Esophagus (tissue), 2 donors: ENCODE data around the gene ZNF732. TPM values are rescaled to one million over a fixed set of nuclear protein-coding genes. Genes with fewer than 3 reads are reported as not detected.

ENCODE experiments used
- H3K27ac ChIP-seq, 2 donors: one replicate each; pipeline ENCODE4 v1.5.1; 2013; ENCODE audit warnings: low read depth in 2 of 2, mild to moderate bottlenecking in 2 of 2, inconsistent platforms in 1 of 2, low read length in 1 of 2, moderate library complexity in 1 of 2
- H3K27me3 ChIP-seq, 2 donors: one replicate each; pipeline ENCODE4 v1.6.1; 2013; ENCODE audit warnings: low read length in 2 of 2, control low read depth in 1 of 2, mild to moderate bottlenecking in 1 of 2; ENCODE audit not compliant: insufficient read depth in 2 of 2, control insufficient read depth in 1 of 2
- H3K36me3 ChIP-seq, 2 donors: one replicate each; pipeline ENCODE4 v1.6.1; 2013; ENCODE audit warnings: low read length in 1 of 2; ENCODE audit not compliant: control insufficient read depth in 2 of 2, insufficient read depth in 2 of 2
- H3K4me1 ChIP-seq, 2 donors: one replicate each; pipeline ENCODE4 v1.6.1; 2013; ENCODE audit warnings: low read length in 1 of 2; ENCODE audit not compliant: control insufficient read depth in 2 of 2, insufficient read depth in 2 of 2
- H3K4me3 ChIP-seq, 2 donors: one replicate each; pipeline ENCODE4 v1.5.1; 2013; ENCODE audit warnings: low read length in 2 of 2, mild to moderate bottlenecking in 2 of 2, low read depth in 1 of 2, moderate library complexity in 1 of 2
- H3K9me3 ChIP-seq, 2 donors: one replicate each; pipeline ENCODE4 v1.6.1; 2013; ENCODE audit warnings: mild to moderate bottlenecking in 2 of 2, low read depth in 1 of 2, low read length in 1 of 2, moderate library complexity in 1 of 2; ENCODE audit not compliant: control insufficient read depth in 2 of 2, insufficient read depth in 1 of 2
- WGBS, 2 donors: extraction: QIAGEN DNeasy Blood & Tissue Kit; methylation state at CpG; one replicate each; pipeline ENCODE4 v1.1.7; 2013; 5-methylcytosine and 5-hydroxymethylcytosine counted together
- polyA plus RNA-seq, 2 donors: library from polyadenylated mRNA; stranded (reverse); fragments of 200-250 nt; gene quantifications; one replicate each; pipeline ENCODE4 v1.2.3, GENCODE V29; 2013
- donor health status: healthy with polysubstance abuse.
- donor health status: Bipolar disorder and iron deficiency.

The ZNF732 gene
- under 1 TPM; 0.21 to 0.45 TPM for polyA plus RNA-seq

DNA sequence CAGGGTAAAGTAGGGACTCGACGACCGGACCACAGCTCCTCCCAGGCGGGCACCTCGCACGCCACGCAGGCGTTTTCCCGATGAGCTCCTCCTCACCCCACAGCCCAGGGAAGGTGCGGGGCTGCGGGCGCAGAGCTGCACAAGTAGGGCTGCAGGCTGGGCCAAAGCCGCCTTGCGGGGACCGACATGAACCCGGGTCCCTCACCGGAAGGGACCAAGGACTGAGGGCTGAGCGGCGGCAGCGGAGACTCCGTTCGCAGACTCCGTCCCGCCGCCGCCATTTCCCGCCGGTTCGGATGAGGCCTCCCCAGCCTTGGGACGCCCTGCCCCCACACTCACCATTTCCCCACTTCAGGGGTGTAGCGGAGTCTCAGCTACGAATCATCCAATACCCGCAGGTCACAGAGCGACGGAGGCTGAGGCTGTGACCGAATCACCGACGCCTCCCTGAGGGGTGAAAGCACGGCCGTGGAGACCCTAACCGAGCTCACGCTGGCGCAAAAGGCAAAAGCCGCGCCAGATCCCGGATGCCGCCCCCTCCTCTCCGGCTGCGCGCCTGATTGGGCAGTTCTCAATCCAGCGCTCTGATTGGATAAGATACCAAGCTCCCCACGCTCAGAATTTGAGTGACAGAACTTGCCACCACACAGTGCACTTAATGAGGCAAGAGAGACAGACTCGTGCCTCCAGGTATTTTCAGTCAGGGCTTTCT, at the start of gene ZNF732:
Gene ZNF732, minus strand, starts transcription at position 506 of the 712 bp plus-strand sequence. Its CDS starts 164 bp downstream, at position 342.
- 7 to 12% methylated on average over 52 to 53 of the region's 53 CpGs for WGBS, 2 donors
- Histone ChIP-seq H3K27ac (peak within 1 kb of the TSS in 1 of 2 donors; percentile 28), H3K9me3 (peaks cover 0 to 11% of the 10 kb centered on the region in 2 donors), H3K4me3 (peak within 1 kb of the TSS; percentile 59 to 71), H3K4me1 (no peaks in the 10 kb centered on the region), H3K27me3 (no peaks in the 10 kb centered on the region), H3K36me3 (no peaks in the 10 kb centered on the region)

DNA sequence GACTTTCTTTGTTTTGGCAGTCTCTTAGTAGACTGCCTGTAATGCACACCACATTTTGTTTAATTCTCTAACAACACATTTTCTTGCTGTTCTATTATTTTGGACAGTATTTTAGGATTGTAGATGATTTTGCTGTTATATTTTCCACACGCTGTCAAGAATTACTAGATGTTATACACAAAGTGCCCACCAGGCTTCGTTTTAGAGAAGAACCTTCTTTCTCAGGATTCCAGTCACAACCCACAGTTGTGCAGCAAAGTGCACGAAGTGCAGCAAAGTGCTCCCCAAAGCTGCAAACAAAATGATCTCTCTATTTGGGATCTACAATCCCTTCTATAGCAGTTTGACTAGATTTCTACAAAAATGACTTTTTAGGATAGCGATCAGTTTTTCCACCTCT, 34.7 kb upstream of the ZNF732 start:
- Histone ChIP-seq H3K36me3 (no peaks in the 10 kb centered on the region), H3K4me1 (peaks cover 0 to 7% of the 10 kb centered on the region in 2 donors), H3K9me3 (no peaks in the 10 kb centered on the region), H3K27ac (no peak overlapping the region), H3K4me3 (no peak overlapping the region), H3K27me3 (no peaks in the 10 kb centered on the region)
- WGBS, 2 donors, result 94 to 99% methylated on average over 4 of the region's 4 CpGs

DNA sequence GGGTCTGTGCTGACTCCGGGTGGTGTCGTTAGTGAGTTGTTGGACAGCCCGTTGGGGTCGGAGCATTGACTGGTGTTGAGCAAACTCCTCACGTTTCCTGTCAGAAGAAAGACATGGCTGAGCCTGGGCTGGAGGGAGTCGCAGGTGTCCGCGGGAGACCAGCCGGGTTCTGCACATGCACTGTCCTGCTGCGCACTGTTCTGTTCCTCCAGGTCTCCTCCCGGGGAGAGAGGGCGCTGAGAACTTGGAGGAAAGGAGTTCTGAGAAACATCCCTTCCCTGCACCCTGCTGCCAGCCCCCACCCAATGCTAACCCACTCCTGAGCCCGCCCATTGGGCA, 33.5 kb upstream of the ZNF732 start:
- no peaks in the 10 kb centered on the region for H3K27me3 ChIP-seq
- H3K27ac ChIP-seq, result no peak overlapping the region
- 38 to 40% methylated on average over 12 to 13 of the region's 13 CpGs for WGBS, 2 donors
- no peaks in the 10 kb centered on the region for H3K9me3 ChIP-seq
- H3K36me3 ChIP-seq, result no peaks in the 10 kb centered on the region
- peak overlapping the region; percentile 83 to 97 for H3K4me3 ChIP-seq
- peaks cover 0 to 7% of the 10 kb centered on the region in 2 donors for H3K4me1 ChIP-seq

DNA sequence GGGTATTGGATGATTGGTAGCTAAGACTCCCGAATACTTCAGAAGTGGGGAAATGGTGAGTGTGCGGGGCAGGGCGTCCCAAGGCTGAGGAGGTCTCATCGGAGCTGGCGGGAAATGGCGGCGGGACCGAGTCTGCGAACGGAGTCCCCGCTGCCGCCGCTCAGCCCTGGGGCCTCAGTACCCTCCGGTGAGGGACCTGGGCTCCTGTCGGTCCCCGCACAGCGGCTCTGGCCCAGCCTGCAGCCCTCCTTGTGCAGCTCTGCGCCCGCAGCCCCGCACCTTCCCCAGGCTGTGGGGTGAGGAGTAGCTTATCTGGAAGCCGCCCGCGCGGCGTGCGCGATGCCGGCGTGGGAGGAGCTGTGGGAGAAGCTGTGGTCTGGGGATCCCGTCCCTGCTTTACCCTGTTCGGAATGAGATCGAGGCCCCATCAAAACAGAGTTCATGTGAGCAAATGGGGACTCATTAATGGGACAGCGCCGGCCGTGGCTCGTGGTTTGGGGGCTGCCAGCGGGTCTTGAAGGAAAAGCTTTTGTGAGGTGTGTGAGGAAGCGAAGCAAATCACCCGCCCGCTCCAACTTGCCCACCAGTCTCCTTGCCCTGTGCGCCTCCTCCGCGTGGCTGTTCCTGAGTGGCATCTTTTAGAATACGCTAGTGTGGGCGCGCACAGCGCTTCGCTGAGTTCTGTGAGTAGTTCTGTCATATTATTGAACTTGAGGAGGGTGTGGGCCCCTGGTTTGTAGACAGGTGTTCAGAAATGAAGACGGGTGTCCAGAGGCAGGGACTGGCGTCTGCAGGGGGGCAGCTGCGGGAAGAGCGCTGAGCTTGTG, 32.9 kb upstream of the ZNF732 start:
- Histone ChIP-seq H3K4me3 (peak overlapping the region; percentile 83 to 97), H3K4me1 (peaks cover 0 to 7% of the 10 kb centered on the region in 2 donors), H3K27ac (peak overlapping the region; percentile 90 to 91), H3K36me3 (no peaks in the 10 kb centered on the region), H3K27me3 (no peaks in the 10 kb centered on the region), H3K9me3 (no peaks in the 10 kb centered on the region)
- WGBS, 2 donors, result 2 to 3% methylated on average over 49 to 52 of the region's 52 CpGs

DNA sequence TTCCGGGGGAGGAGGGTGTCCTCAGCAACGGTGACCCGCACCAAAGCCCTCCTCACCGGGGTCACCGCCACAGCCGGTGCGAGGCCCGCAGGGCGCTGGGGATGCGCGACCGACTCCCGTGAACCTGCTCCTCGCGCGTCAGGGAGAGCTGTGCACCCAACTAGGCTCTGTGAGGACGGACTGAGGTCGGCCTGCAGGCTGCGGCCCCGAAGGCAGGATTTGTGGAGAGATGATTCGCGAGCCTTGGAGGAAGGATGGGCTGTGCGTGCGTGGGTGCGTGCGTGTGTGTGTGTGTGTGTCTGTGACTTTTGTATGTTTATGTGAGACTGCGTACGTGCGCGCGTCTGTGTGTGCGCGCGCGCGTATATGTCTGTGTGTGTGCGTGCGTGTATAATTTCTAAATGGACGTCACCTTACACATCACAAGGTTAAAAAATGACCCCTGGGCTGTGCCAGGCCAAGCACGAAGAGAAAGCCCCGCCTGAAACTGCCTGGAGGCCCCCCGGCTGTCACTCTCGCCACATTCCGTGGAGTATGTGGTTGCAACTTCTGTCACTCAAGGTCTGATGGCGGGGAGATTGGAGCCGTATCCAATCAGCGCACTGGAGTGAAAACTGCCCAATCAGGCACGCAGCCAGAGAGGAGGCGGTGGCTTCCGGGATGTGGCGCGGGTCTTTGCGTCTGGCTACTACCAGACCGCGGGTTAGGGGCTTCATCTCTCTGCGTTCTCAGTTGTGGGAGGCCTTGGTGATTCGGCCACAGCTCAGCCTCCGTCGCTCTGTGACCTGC, 32.1 kb upstream of the ZNF732 start, which contains the start of gene ZNF141:
Gene ZNF141, plus strand, starts transcription at position 672 of the 789 bp plus-strand sequence. CDS start 170 bp downstream, outside the sequence.
- H3K27me3 ChIP-seq, result no peaks in the 10 kb centered on the region
- peaks cover 0 to 7% of the 10 kb centered on the region in 2 donors for H3K4me1 ChIP-seq
- no peaks in the 10 kb centered on the region for H3K9me3 ChIP-seq
- peak within 1 kb of the TSS; percentile 83 to 97 for H3K4me3 ChIP-seq
- peak within 1 kb of the TSS; percentile 90 to 91 for H3K27ac ChIP-seq
- no peaks in the 10 kb centered on the region for H3K36me3 ChIP-seq
- WGBS, 2 donors, result 0 to 1% methylated on average over 59 of the region's 59 CpGs

DNA sequence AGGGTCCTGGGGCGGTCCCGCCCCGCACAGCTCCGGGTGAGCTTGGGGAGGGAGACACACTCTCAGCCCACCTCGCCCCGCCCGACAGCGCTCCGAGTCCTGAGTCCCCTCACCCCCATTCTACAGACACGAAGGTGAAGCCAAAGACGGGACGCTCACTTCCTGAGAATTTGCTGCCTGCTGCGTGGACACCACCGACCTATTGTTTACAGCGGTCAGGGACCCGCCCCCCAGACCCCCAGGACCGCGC, 31.5 kb upstream of the ZNF732 start:
- peak overlapping the region; percentile 90 to 91 for H3K27ac ChIP-seq
- H3K27me3 ChIP-seq, result no peaks in the 10 kb centered on the region
- H3K36me3 ChIP-seq, result no peaks in the 10 kb centered on the region
- peaks cover 0 to 7% of the 10 kb centered on the region in 2 donors for H3K4me1 ChIP-seq
- peak overlapping the region; percentile 83 to 97 for H3K4me3 ChIP-seq
- no peaks in the 10 kb centered on the region for H3K9me3 ChIP-seq
- WGBS, 2 donors, result 0 to 2% methylated on average over 18 of the region's 18 CpGs

DNA sequence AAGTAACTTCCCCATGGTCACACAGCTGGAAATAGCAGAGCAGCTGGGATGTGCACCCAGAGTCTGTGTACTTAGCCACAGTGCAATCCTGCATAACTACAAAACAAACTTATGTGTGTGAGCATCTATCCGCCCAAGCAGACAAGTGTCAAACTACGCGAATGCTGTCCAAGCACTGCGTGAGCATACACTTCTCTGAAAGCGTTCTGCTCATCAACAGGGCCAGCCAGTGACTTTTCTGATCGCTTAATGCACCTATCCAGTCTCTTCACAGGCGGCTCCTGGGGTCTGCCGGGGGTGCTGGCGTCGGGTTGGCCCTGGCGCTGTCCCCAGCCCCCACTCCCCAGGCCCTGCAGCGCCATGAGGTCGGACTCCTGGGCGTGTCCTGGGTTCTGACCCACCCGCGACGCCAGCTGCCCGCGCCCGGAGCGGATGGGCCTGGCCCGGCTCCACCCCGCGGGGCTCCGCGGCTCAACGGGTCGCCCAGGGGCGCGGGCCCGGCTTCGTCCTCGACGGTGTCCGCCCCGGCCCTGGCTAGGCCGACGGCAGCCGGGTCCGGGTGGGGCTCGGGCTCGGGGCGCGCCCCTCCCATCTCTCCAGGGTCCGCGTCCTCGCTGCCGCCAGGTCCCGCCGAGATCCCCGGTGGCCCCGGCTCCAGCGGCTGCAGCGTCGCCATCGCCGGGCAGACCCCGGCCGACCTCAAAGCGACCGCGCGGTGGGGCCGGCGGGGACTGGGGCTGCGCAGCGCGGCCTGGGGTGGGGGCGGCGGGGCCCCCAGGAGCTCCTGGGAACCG, 31.0 kb upstream of the ZNF732 start:
- WGBS, 2 donors, result 7 to 9% methylated on average over 66 to 71 of the region's 71 CpGs
- peak overlapping the region; percentile 83 to 97 for H3K4me3 ChIP-seq
- H3K9me3 ChIP-seq, result no peaks in the 10 kb centered on the region
- peak overlapping the region; percentile 90 to 91 for H3K27ac ChIP-seq
- H3K27me3 ChIP-seq, result no peaks in the 10 kb centered on the region
- H3K36me3 ChIP-seq, result no peaks in the 10 kb centered on the region
- peaks cover 0 to 7% of the 10 kb centered on the region in 2 donors for H3K4me1 ChIP-seq

DNA sequence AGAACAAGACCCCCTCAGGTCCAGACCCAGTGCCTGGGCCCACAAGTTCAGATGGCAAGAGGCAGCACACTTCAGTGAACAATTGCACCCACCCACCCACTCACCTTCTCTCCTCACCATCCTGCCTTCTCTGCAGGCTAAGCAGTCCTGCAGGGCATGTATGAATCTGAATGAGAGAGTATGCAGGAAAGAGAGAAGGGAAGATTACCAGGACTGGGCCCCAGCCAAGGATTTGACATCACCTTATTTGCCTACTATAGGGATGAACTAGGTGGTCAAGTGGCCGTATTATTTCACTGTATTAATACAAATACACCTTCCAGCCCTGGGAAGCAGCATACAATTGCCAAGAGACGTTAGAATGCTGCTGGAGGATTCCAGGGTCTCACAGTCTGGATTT, 30.2 kb upstream of the ZNF732 start:
- Histone ChIP-seq H3K27me3 (no peaks in the 10 kb centered on the region), H3K9me3 (no peaks in the 10 kb centered on the region), H3K4me1 (peaks cover 0 to 7% of the 10 kb centered on the region in 2 donors), H3K36me3 (no peaks in the 10 kb centered on the region), H3K27ac (no peak overlapping the region), H3K4me3 (no peak overlapping the region)
- 62 to 72% methylated on average over 2 of the region's 2 CpGs for WGBS, 2 donors

DNA sequence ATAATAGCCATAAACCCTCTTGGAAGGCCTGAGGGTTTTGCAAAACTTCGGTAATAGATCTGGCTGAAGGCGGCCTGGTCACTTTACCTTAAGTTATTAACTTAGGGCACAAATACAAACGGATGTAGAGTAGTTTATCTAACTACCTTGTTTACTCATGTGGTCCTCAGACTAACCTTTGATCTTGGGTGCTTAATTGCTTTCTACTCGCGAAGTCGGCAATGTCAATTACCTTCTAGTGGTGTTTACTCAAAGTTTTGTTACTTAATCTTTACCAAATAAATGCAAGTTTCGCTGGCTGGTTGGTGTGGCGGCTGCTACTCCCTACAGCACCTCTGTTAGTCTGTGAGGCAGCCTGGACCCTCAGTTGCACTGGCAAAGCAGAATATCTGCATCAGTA, 23.5 kb upstream of the ZNF732 start:
- H3K4me1 ChIP-seq, result no peaks in the 10 kb centered on the region
- no peaks in the 10 kb centered on the region for H3K27me3 ChIP-seq
- H3K27ac ChIP-seq, result no peak overlapping the region
- H3K36me3 ChIP-seq, result no peaks in the 10 kb centered on the region
- peaks cover 0 to 4% of the 10 kb centered on the region in 2 donors for H3K9me3 ChIP-seq
- no peak overlapping the region for H3K4me3 ChIP-seq
- WGBS, 2 donors, result 79 to 80% methylated on average over 8 of the region's 8 CpGs
